RKO (cell line): ENCODE results near the gene NPTXR.

ENCODE experiments used
- DNase-seq: peaks from one replicate; pipeline ENCODE4 v3.0.0-alpha.2; 2016; ENCODE audit warnings: low spot score

Gene NPTXR

GRCh38 chr22:38796262-38796957, 47.4 kb downstream of the NPTXR start:
- DNase-seq, result no peak

- DNase-seq, result no peak
Observed at GRCh38 chr22:38795569-38795968, 48.3 kb downstream of the NPTXR start.

GRCh38 chr22:38793721-38794466, 49.9 kb downstream of the NPTXR start, which contains the start of gene DNAL4:
Gene DNAL4 (minus strand): TSS chr22:38794143. CDS start chr22:38782731, 11,412 bp downstream.
- peak; percentile 98 for DNase-seq

GRCh38 chr22:38793317-38793716, 50.5 kb downstream of the NPTXR start:
- no peak for DNase-seq

- DNase-seq, result peak; percentile 61
Observed at GRCh38 chr22:38792833-38793232, 51.0 kb downstream of the NPTXR start.

- no peak for DNase-seq
Observed at GRCh38 chr22:38789606-38790005, 54.2 kb downstream of the NPTXR start.

- DNase-seq, result no peak
Observed at GRCh38 chr22:38788846-38789245, 55.0 kb downstream of the NPTXR start.

- DNase-seq, result peak; percentile 34
Observed at GRCh38 chr22:38788021-38788816, 55.6 kb downstream of the NPTXR start.

- DNase-seq, result no peak
Observed at GRCh38 chr22:38786631-38787030, 57.2 kb downstream of the NPTXR start.

GRCh38 chr22:38784856-38785255, 59.0 kb downstream of the NPTXR start:
- DNase-seq, result no peak

- DNase-seq, result no peak
Observed at GRCh38 chr22:38784035-38784434, 59.8 kb downstream of the NPTXR start.

- DNase-seq, result no peak
Observed at GRCh38 chr22:38783095-38783615, 60.7 kb downstream of the NPTXR start.

- no peak for DNase-seq
Observed at GRCh38 chr22:38782402-38783094, 61.3 kb downstream of the NPTXR start.

- no peak for DNase-seq
Observed at GRCh38 chr22:38781033-38781432, 62.8 kb downstream of the NPTXR start.

- no peak for DNase-seq
Observed at GRCh38 chr22:38777087-38777671, 66.6 kb downstream of the NPTXR start.

GRCh38 chr22:38776086-38776485, 67.7 kb downstream of the NPTXR start:
- DNase-seq, result no peak

GRCh38 chr22:38775656-38776055, 68.2 kb downstream of the NPTXR start:
- no peak for DNase-seq

GRCh38 chr22:38774496-38775166, 69.2 kb downstream of the NPTXR start:
- no peak for DNase-seq

GRCh38 chr22:38773363-38773946, 70.4 kb downstream of the NPTXR start:
- no peak for DNase-seq

- no peak for DNase-seq
Observed at GRCh38 chr22:38772623-38772873, 71.3 kb downstream of the NPTXR start.
